MM.1S (cell line): ENCODE measurements around the gene OGG1.

Experiments used
- DNase-seq: peaks from one replicate; pipeline ENCODE4 v3.0.0-alpha.2; 2015
- H2AFZ ChIP-seq: fragments of 300-600 bp; sonication (generic); 2 replicates; pipeline ENCODE4 v1.6.0; 2016; ENCODE audit warnings: antibody characterized with exemption, low read length
- H3F3A ChIP-seq: fragments of 300-600 bp; sonication (generic); 2 replicates; pipeline ENCODE4 v1.6.1; 2016; ENCODE audit warnings: mild to moderate bottlenecking, antibody characterized with exemption, low read length, moderate library complexity, mixed read lengths; ENCODE audit not compliant: insufficient read depth
- H3K27ac ChIP-seq: fragments of 300-600 bp; sonication (generic); 2 replicates; pipeline ENCODE4 v1.5.1; 2016; ENCODE audit warnings: mild to moderate bottlenecking, low read length
- H3K27me3 ChIP-seq: fragments of 300-600 bp; sonication (generic); replicated peaks from 2 replicates; pipeline ENCODE4 v1.6.0; 2016; ENCODE audit warnings: low read length; ENCODE audit not compliant: insufficient read depth
- H3K36me3 ChIP-seq: fragments of 300-600 bp; sonication (generic); replicated peaks from 2 replicates; pipeline ENCODE4 v1.6.1; 2016; ENCODE audit warnings: mild to moderate bottlenecking, low read length, mixed read lengths; ENCODE audit not compliant: insufficient read depth
- H3K4me1 ChIP-seq: fragments of 300-600 bp; sonication (generic); 2 replicates; pipeline ENCODE4 v1.6.1; 2016; ENCODE audit warnings: low read length, mixed read lengths
- H3K4me2 ChIP-seq: fragments of 300-600 bp; sonication (generic); 2 replicates; pipeline ENCODE4 v1.6.0; 2016; ENCODE audit warnings: low read depth, low read length
- H3K4me3 ChIP-seq: fragments of 300-600 bp; sonication (generic); 2 replicates; pipeline ENCODE4 v1.5.1; 2016; ENCODE audit warnings: low read length, mixed read lengths
- H3K79me2 ChIP-seq: fragments of 300-600 bp; sonication (generic); 2 replicates; pipeline ENCODE4 v1.6.1; 2016; ENCODE audit warnings: mixed run types, low read length, mixed read lengths
- H3K9ac ChIP-seq: fragments of 300-600 bp; sonication (generic); 2 replicates; pipeline ENCODE4 v1.6.1; 2016; ENCODE audit warnings: low read length, mixed read lengths
- H3K9me2 ChIP-seq: fragments of 300-600 bp; sonication (generic); replicated peaks from 2 replicates; pipeline ENCODE4 v1.6.1; 2016; ENCODE audit warnings: mild to moderate bottlenecking, low read length, mixed read lengths; ENCODE audit not compliant: insufficient read depth
- H3K9me3 ChIP-seq: fragments of 300-600 bp; sonication (generic); replicated peaks from 2 replicates; pipeline ENCODE4 v1.6.1; 2016; ENCODE audit warnings: mild to moderate bottlenecking, low read length, mixed read lengths; ENCODE audit not compliant: insufficient read depth
- H4K20me1 ChIP-seq: fragments of 300-600 bp; sonication (generic); 2 replicates; pipeline ENCODE4 v1.6.1; 2016; ENCODE audit warnings: mild to moderate bottlenecking, low read length, moderate library complexity, mixed read lengths; ENCODE audit not compliant: insufficient read depth
- EZH2 ChIP-seq: fragments of 300-600 bp; sonication (generic); optimal IDR thresholded peaks from 2 replicates; pipeline ENCODE3; 2017; ENCODE audit warnings: low read depth, mild to moderate bottlenecking, antibody characterized with exemption, low read length, mixed read lengths
- EZH2phosphoT487 ChIP-seq: fragments of 300-600 bp; sonication (generic); IDR thresholded peaks from 2 replicates; pipeline ENCODE4 v1.6.1; 2018; ENCODE audit warnings: antibody characterized with exemption, low read length
- TF ChIP-seq, protein P1 (sequence below): fragments of 300-600 bp; sonication (generic); IDR thresholded peaks from 2 replicates; pipeline ENCODE4 v1.5.1; 2016; ENCODE audit warnings: antibody characterized with exemption, low read length, mixed read lengths

The OGG1 gene

DNA sequence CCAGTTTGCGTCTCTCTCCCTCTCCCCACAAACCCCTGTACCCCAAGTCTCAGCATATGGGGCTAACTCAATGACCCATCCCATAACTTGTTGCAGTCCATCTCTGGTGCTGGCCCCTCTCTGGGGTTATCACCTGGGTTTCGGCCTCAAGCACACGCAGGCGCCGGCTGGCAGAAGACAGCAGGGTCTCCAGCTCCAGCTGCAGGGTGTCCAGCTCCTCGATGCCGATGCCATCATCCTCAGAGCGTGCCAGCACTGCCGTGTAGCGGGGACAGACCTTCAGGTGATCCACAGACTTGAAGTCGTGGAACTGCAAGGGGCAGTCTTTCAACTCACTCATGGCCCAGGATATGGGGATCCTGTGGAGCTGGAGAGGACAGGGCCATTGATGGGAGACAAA is 41.4 kb downstream of the OGG1 start:
- H3K79me2 ChIP-seq = peaks cover 40% of the 10 kb centered on the region
- H3K27ac ChIP-seq = no peak overlapping the region
- H3K4me3 ChIP-seq = no peak overlapping the region
- peak overlapping the region; percentile 77; the same call in 1 of the 2 replicates for H3K4me2 ChIP-seq
- no peak overlapping the region for H3K9ac ChIP-seq
- H3K9me2 ChIP-seq = no peaks in the 10 kb centered on the region
- no peaks in the 10 kb centered on the region for H3K36me3 ChIP-seq
- no peaks in the 10 kb centered on the region for H4K20me1 ChIP-seq
- no peak overlapping the region for H2AFZ ChIP-seq
- H3F3A ChIP-seq = no peaks in the 10 kb centered on the region
- H3K9me3 ChIP-seq = no peaks in the 10 kb centered on the region
- H3K4me1 ChIP-seq = no peaks in the 10 kb centered on the region
- TF ChIP-seq, protein P1, sequence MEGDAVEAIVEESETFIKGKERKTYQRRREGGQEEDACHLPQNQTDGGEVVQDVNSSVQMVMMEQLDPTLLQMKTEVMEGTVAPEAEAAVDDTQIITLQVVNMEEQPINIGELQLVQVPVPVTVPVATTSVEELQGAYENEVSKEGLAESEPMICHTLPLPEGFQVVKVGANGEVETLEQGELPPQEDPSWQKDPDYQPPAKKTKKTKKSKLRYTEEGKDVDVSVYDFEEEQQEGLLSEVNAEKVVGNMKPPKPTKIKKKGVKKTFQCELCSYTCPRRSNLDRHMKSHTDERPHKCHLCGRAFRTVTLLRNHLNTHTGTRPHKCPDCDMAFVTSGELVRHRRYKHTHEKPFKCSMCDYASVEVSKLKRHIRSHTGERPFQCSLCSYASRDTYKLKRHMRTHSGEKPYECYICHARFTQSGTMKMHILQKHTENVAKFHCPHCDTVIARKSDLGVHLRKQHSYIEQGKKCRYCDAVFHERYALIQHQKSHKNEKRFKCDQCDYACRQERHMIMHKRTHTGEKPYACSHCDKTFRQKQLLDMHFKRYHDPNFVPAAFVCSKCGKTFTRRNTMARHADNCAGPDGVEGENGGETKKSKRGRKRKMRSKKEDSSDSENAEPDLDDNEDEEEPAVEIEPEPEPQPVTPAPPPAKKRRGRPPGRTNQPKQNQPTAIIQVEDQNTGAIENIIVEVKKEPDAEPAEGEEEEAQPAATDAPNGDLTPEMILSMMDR = no peak
- no peak for TF ChIP-seq EZH2phosphoT487
- TF ChIP-seq EZH2 = no peak
- DNase-seq = no peak
- H3K27me3 ChIP-seq = no peaks in the 10 kb centered on the region

DNA sequence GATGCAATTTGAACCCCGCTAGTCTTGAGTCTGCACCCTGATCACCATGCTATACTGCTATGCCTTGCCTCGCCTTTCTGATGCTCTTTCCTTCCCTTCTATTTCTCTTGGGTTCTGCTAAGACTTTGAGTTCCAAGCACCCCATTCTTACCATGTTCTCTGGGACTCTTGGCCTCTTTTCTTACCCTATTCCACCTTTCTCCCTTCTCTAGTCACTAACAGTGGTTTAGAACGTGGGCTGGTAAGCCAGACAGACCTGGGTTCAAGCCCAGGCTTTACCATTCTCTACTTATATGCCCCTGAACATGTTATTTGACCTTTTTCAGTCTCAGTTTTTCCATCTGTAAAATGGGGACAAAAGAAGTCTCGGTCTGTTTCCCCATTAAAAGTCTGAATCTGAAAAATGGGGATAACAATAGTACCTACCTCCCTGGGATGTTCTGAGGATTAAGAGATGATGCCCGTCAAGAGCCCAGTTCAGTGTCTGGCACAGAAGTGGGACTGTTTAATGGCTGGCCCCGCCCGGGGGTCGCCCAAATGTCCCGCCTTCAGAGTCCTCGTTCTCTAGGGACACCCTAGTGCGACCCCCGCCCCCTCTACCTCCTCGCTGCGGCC is 42.1 kb downstream of the OGG1 start:
- Histone ChIP-seq H3K4me2 (peak overlapping the region; percentile 77), H3K4me1 (no peaks in the 10 kb centered on the region), H4K20me1 (no peaks in the 10 kb centered on the region), H3K9me2 (no peaks in the 10 kb centered on the region), H3K27ac (peak overlapping the region; percentile 80; the same call in 1 of the 2 replicates), H3K9ac (peak overlapping the region; percentile 94), H3K79me2 (peaks cover 46% of the 10 kb centered on the region), H3F3A (no peaks in the 10 kb centered on the region), H3K27me3 (no peaks in the 10 kb centered on the region), H3K9me3 (no peaks in the 10 kb centered on the region), H3K36me3 (no peaks in the 10 kb centered on the region), H2AFZ (peak overlapping the region; percentile 86), H3K4me3 (peak overlapping the region; percentile 87)
- TF ChIP-seq EZH2phosphoT487 (no peak), EZH2 (no peak)
- TF ChIP-seq, protein P1 = no peak
- no peak for DNase-seq

DNA sequence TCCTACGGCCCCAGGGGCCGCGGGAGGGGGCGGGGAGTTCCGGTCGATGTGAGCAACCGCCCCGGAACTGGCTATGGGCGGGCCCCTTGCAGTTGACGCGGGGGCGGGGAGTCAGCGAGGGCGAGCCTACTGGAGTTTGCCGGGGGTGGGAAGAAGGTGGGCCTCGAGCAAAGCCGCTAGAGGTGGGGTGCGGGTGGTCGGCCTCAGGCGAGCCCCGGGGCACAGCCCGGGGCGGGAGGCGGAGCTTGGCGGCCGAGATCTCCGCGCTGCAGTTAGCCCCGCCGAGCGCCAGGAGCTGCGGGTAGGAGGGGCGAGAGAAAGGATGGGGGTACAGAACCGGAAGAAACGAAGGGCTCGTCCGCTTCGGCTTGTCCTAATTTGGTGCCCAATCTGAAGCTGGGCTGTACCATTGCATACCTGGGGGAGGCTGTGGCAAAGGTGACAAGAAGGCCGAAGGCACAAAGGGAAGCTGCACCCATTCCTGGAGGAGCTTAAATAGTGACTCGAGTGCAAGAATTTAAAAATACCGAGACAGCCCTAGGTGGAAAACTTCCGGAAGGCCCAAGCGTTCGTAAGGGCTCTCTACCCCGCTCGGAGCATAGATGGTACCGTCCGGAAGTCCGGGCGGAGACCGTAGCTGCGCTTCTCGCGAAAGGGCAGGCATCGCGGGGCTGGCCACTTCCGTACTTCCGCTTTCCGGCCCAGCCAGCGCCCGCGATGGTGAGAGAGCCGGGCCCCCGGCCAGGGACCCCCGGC is 42.8 kb downstream of the OGG1 start, which contains the start of the genes ARPC4 and TADA3:
TSS of gene ARPC4 (plus strand) at position 678 of the 756 bp plus-strand sequence. CDS start at position 718, 40 bp downstream.
TSS of gene TADA3 (minus strand) at position 69 of the 756 bp plus-strand sequence. CDS start 1,007 bp downstream, outside the sequence.
- DNase-seq = peak; percentile 94
- peaks cover 53% of the 10 kb centered on the region for H3K79me2 ChIP-seq
- H3K27me3 ChIP-seq = no peaks in the 10 kb centered on the region
- H3K4me1 ChIP-seq = no peaks in the 10 kb centered on the region
- peak within 1 kb of the TSS; percentile 94 for H3K9ac ChIP-seq
- H3K9me3 ChIP-seq = no peaks in the 10 kb centered on the region
- no peak for TF ChIP-seq EZH2phosphoT487
- TF ChIP-seq EZH2 = no peak
- H3K9me2 ChIP-seq = no peaks in the 10 kb centered on the region
- no peaks in the 10 kb centered on the region for H4K20me1 ChIP-seq
- peak within 1 kb of the TSS; percentile 95 for H3K4me2 ChIP-seq
- H3K27ac ChIP-seq = peak within 1 kb of the TSS; percentile 80
- H3K4me3 ChIP-seq = peak within 1 kb of the TSS; percentile 87
- peak within 1 kb of the TSS; percentile 86 for H2AFZ ChIP-seq
- H3F3A ChIP-seq = no peaks in the 10 kb centered on the region
- peaks cover 4% of the 10 kb centered on the region for H3K36me3 ChIP-seq
